ENCODE data around the gene JAZF1.

Gene JAZF1

GRCh38 chr7:28130277-28130676, 50.3 kb downstream of the JAZF1 start:
- no peak overlapping the region for H3K4me3 ChIP-seq
- no peak for TF ChIP-seq CTCF (IDR thresholded peaks at IDR 0.05)
- intact Hi-C loops (cut with DNase I; ENCODE audit: low total_unique reads) = no loop called here

GRCh38 chr7:28128608-28129007, 52.0 kb downstream of the JAZF1 start:
- H3K27ac ChIP-seq = peak overlapping the region in 1 of 2 donors; percentile 1
- H3K4me1 ChIP-seq = peaks cover 0 to 52% (median 16%) of the 10 kb centered on the region in 4 donors
- no peak for DNase-seq
- H3K9me3 ChIP-seq = no peaks in the 10 kb centered on the region
- intact Hi-C loops (cut with DNase I; ENCODE audit: low total_unique reads) = no loop called here
- no peaks in the 10 kb centered on the region for H3K36me3 ChIP-seq
- H3K4me3 ChIP-seq = no peak overlapping the region
- TF ChIP-seq CTCF (IDR thresholded peaks at IDR 0.05) = no peak
- no peaks in the 10 kb centered on the region for H3K27me3 ChIP-seq

More at GRCh38 chr7:28130277-28130676, 50.3 kb downstream of the JAZF1 start:
- Histone ChIP-seq H3K36me3 (no peaks in the 10 kb centered on the region), H3K4me1 (peaks cover 0 to 55% (median 16%) of the 10 kb centered on the region in 4 donors), H3K27me3 (no peaks in the 10 kb centered on the region), H3K9me3 (no peaks in the 10 kb centered on the region), H3K27ac (peak overlapping the region; percentile 5 to 19)
- no peak for DNase-seq

- TF ChIP-seq CTCF (IDR thresholded peaks at IDR 0.05) = no peak
- peaks cover 0 to 57% (median 16%) of the 10 kb centered on the region in 4 donors for H3K4me1 ChIP-seq
- H3K27me3 ChIP-seq = no peaks in the 10 kb centered on the region
- intact Hi-C loops (cut with DNase I; ENCODE audit: low total_unique reads) = no loop called here
- peak overlapping the region; percentile 25 to 34 for H3K27ac ChIP-seq
- no peak overlapping the region for H3K4me3 ChIP-seq
- peak in 1 of 2 donors; percentile 48 for DNase-seq
- no peaks in the 10 kb centered on the region for H3K36me3 ChIP-seq
- no peaks in the 10 kb centered on the region for H3K9me3 ChIP-seq
Observed at GRCh38 chr7:28126410-28127041, 54.1 kb downstream of the JAZF1 start.

GRCh38 chr7:28125431-28126409, 54.9 kb downstream of the JAZF1 start:
- H3K36me3 ChIP-seq = no peaks in the 10 kb centered on the region
- H3K27ac ChIP-seq = peak overlapping the region; percentile 25 to 34
- H3K4me3 ChIP-seq = no peak overlapping the region
- DNase-seq = peak in 1 of 2 donors; percentile 75
- no peaks in the 10 kb centered on the region for H3K27me3 ChIP-seq
- TF ChIP-seq CTCF (IDR thresholded peaks at IDR 0.05) = no peak
- no peaks in the 10 kb centered on the region for H3K9me3 ChIP-seq
- intact Hi-C loops (cut with DNase I; ENCODE audit: low total_unique reads) = no loop called here
- H3K4me1 ChIP-seq = peaks cover 0 to 55% (median 16%) of the 10 kb centered on the region in 4 donors

GRCh38 chr7:28124413-28124812, 56.2 kb downstream of the JAZF1 start:
- Histone ChIP-seq H3K36me3 (no peaks in the 10 kb centered on the region), H3K27me3 (no peaks in the 10 kb centered on the region), H3K4me1 (peaks cover 0 to 42% (median 13%) of the 10 kb centered on the region in 4 donors), H3K4me3 (no peak overlapping the region), H3K9me3 (no peaks in the 10 kb centered on the region), H3K27ac (no peak overlapping the region)
- no peak for DNase-seq
- intact Hi-C loops (cut with DNase I; ENCODE audit: low total_unique reads) = no loop called here
- no peak for TF ChIP-seq CTCF (IDR thresholded peaks at IDR 0.05)

Data from tibial artery (tissue), 4 donors.